SK-N-SH treated with all-trans-retinoic acid at 6 μM for 48 hours (cell line): ENCODE measurements around the gene BBS9.

Experiments used
- ATAC-seq: fragments of 200-7000 bp; cut with Tn5 transposase; 3 replicates; pipeline ENCODE4 v1.9.1; 2020; ENCODE audit warnings: mild to moderate bottlenecking, moderate library complexity
- ARNTL ChIP-seq: fragments of 450-650 bp; formaldehyde crosslinking; IDR thresholded peaks from 2 replicates; pipeline ENCODE4 v1.5.0; 2020; ENCODE audit warnings: low read depth, mild to moderate bottlenecking, moderate library complexity, borderline replicate concordance
- BACH2 ChIP-seq: fragments of 250-450 bp; sonication (Bioruptor Pico); IDR thresholded peaks from 2 replicates; pipeline ENCODE4 v1.9.0; 2021; ENCODE audit warnings: mild to moderate bottlenecking, borderline replicate concordance
- CSRNP3 ChIP-seq: fragments of 250-450 bp; sonication (Bioruptor Pico); IDR thresholded peaks from 2 replicates; pipeline ENCODE4 v1.5.1; 2021; ENCODE audit warnings: mild to moderate bottlenecking, moderate library complexity
- ISL1 ChIP-seq: fragments of 250-450 bp; sonication (Bioruptor Pico); IDR thresholded peaks from 2 replicates; pipeline ENCODE4 v2.1.2; 2022; ENCODE audit warnings: mild to moderate bottlenecking, moderate library complexity
- OSR1 ChIP-seq: fragments of 250-450 bp; sonication (Bioruptor Pico); IDR thresholded peaks from 2 replicates; pipeline ENCODE4 v1.8.0; 2022; ENCODE audit warnings: moderate library complexity, mild to moderate bottlenecking, inconsistent platforms
- PATZ1 ChIP-seq: fragments of 250-450 bp; sonication (Bioruptor Pico); IDR thresholded peaks from 2 replicates; pipeline ENCODE4 v1.8.0; 2020; ENCODE audit warnings: mild to moderate bottlenecking, moderate library complexity, borderline replicate concordance
- POU6F1 ChIP-seq: fragments of 250-450 bp; sonication (Bioruptor Pico); IDR thresholded peaks from 2 replicates; pipeline ENCODE4 v1.8.0; 2021; ENCODE audit warnings: low read depth, mild to moderate bottlenecking, moderate library complexity, borderline replicate concordance
- PPARA ChIP-seq: fragments of 250-450 bp; sonication (Bioruptor Pico); IDR thresholded peaks from 2 replicates; pipeline ENCODE4 v1.5.0; 2020; ENCODE audit warnings: mild to moderate bottlenecking, borderline replicate concordance
- RARB ChIP-seq: fragments of 250-450 bp; sonication (Bioruptor Pico); IDR thresholded peaks from 2 replicates; pipeline ENCODE4 v1.8.0; 2021; ENCODE audit warnings: mild to moderate bottlenecking, moderate library complexity
- SNAI2 ChIP-seq: fragments of 250-450 bp; sonication (Bioruptor Pico); IDR thresholded peaks from 2 replicates; pipeline ENCODE4 v1.5.0; 2020; ENCODE audit warnings: mild to moderate bottlenecking, moderate library complexity
- TCF4 ChIP-seq: fragments of 250-450 bp; sonication (Bioruptor Pico); IDR thresholded peaks from 2 replicates; pipeline ENCODE4 v1.8.0; 2021; ENCODE audit warnings: mild to moderate bottlenecking, moderate library complexity, borderline replicate concordance
- TOX ChIP-seq: fragments of 250-450 bp; sonication (Bioruptor Pico); IDR thresholded peaks from 2 replicates; pipeline ENCODE4 v1.8.0; 2021; ENCODE audit warnings: mild to moderate bottlenecking, moderate library complexity, borderline replicate concordance
- ZC3H10 ChIP-seq: fragments of 250-450 bp; sonication (Bioruptor Pico); IDR thresholded peaks from 2 replicates; pipeline ENCODE4 v1.5.1; 2021; ENCODE audit warnings: mild to moderate bottlenecking, moderate library complexity
- ZFP30 ChIP-seq: fragments of 450-650 bp; formaldehyde crosslinking; IDR thresholded peaks from 2 replicates; pipeline ENCODE4 v1.5.0; 2022; ENCODE audit warnings: mild to moderate bottlenecking, moderate library complexity
- ZNF565 ChIP-seq: fragments of 450-650 bp; formaldehyde crosslinking; conservative IDR thresholded peaks from 2 replicates; pipeline ENCODE4 v1.5.0; 2020; ENCODE audit warnings: low read depth, mild to moderate bottlenecking, moderate library complexity
- ZNF70 ChIP-seq: fragments of 450-650 bp; formaldehyde crosslinking; IDR thresholded peaks from 2 replicates; pipeline ENCODE4 v1.5.0; 2020; ENCODE audit warnings: mild to moderate bottlenecking, moderate library complexity
- ZNF8 ChIP-seq: fragments of 450-650 bp; formaldehyde crosslinking; IDR thresholded peaks from 2 replicates; pipeline ENCODE4 v1.5.0; 2020; ENCODE audit warnings: mild to moderate bottlenecking, moderate library complexity

The BBS9 gene

GRCh38 chr7:33356336-33356735 is 227.0 kb downstream of the BBS9 start (continued):
- TF ChIP-seq BACH2 (CRISPR knock-in tag): no peak
- TF ChIP-seq, all 23 proteins: peak for 0

- TF ChIP-seq POU6F1 (CRISPR knock-in tag): no peak
- TF ChIP-seq ISL1 (CRISPR knock-in tag): peak; percentile 60
- no peak for ATAC-seq
These were observed 228.5 kb downstream of the BBS9 start for GRCh38 chr7:33357846-33358245.

- TF ChIP-seq TCF4 (CRISPR knock-in tag) (no peak), ARNTL (no peak), ZNF70 (no peak), RARB (CRISPR knock-in tag) (no peak), TOX (no peak), ZNF8 (CRISPR knock-in tag) (no peak), ZFP30 (CRISPR knock-in tag) (no peak), PATZ1 (CRISPR knock-in tag) (no peak), ZC3H10 (CRISPR knock-in tag) (no peak), OSR1 (CRISPR knock-in tag) (no peak), PPARA (no peak), CSRNP3 (no peak), SNAI2 (no peak)
- TF ChIP-seq, all 23 proteins: peak for 0
- ATAC-seq: no peak
These were observed 240.5 kb downstream of the BBS9 start for GRCh38 chr7:33369888-33370287.

- no peak for TF ChIP-seq ZC3H10 (CRISPR knock-in tag)
- no peak for TF ChIP-seq ZNF8 (CRISPR knock-in tag)
- no peak for TF ChIP-seq RARB (CRISPR knock-in tag)
- TF ChIP-seq ARNTL: no peak
- no peak for TF ChIP-seq ZNF565 (CRISPR knock-in tag)
- TF ChIP-seq, all 23 proteins: peak for 0
- no peak for ATAC-seq
These were observed 243.8 kb downstream of the BBS9 start for GRCh38 chr7:33373195-33373594.

- ATAC-seq: no peak
- TF ChIP-seq POU6F1 (CRISPR knock-in tag) (no peak), ISL1 (CRISPR knock-in tag) (no peak), ARNTL (no peak), ZNF565 (CRISPR knock-in tag) (no peak), PATZ1 (CRISPR knock-in tag) (no peak), SNAI2 (no peak), TCF4 (CRISPR knock-in tag) (no peak), PPARA (no peak), ZNF70 (no peak), TOX (no peak)
These were observed 250.6 kb downstream of the BBS9 start for GRCh38 chr7:33379891-33380525.
